IMR-90 (cell line): ENCODE data around the gene MKX. TPM values are rescaled to one million over a fixed set of nuclear protein-coding genes. Genes with fewer than 3 reads are reported as not detected.

ENCODE experiments used
- ATAC-seq: fragments of 200-7000 bp; cut with Tn5 transposase; 2 replicates; pipeline ENCODE4 v1.9.1; 2020; ENCODE audit warnings: low read depth, mild to moderate bottlenecking, moderate library complexity
- BruUV-seq: library from RNA; stranded (reverse); fragments of 400-500 nt; replicated peaks from 2 replicates; lab custom pipeline; 2021; lab: Mats Ljungman, UMichigan
- CTCF ChIA-PET: fragments of 300-600 bp; formaldehyde crosslinking; extraction: SDS; loops from one replicate; lab custom pipeline; 2021; ENCODE audit warnings: antibody characterized with exemption; lab: Yijun Ruan, JAX
- POLR2A ChIA-PET: fragments of 300-600 bp; sonication (Branson Sonifier 250); formaldehyde crosslinking; loops from one replicate; lab custom pipeline; 2022; ENCODE audit warnings: antibody characterized with exemption; ENCODE audit not compliant: unreplicated experiment; lab: Charles Lee
- DNase-seq: peaks from one replicate; pipeline ENCODE4 v3.0.0; 2013
- H2AFZ ChIP-seq: replicated peaks from 2 replicates; pipeline ENCODE3; 2013; ENCODE audit warnings: low read length, mild to moderate bottlenecking; ENCODE audit not compliant: poor library complexity
- H2AK5ac ChIP-seq: 2 replicates; pipeline ENCODE4 v1.6.1; 2013; ENCODE audit warnings: low read depth, low read length, inconsistent platforms
- H2AK9ac ChIP-seq: replicated peaks from 2 replicates; pipeline ENCODE3; 2013; ENCODE audit warnings: mild to moderate bottlenecking, low read depth, low read length, moderate library complexity; ENCODE audit not compliant: poor library complexity
- H2BK120ac ChIP-seq: 2 replicates; pipeline ENCODE4 v1.6.1; 2013; ENCODE audit warnings: low read depth, low read length, inconsistent platforms
- H2BK15ac ChIP-seq: 3 replicates; pipeline ENCODE4 v1.6.1; 2013; ENCODE audit warnings: low read depth, low read length, inconsistent platforms
- H2BK20ac ChIP-seq: 2 replicates; pipeline ENCODE4 v1.6.1; 2013; ENCODE audit warnings: low read depth, mild to moderate bottlenecking, inconsistent platforms, low read length, moderate library complexity
- H2BK5ac ChIP-seq: 2 replicates; pipeline ENCODE4 v1.6.1; 2013; ENCODE audit warnings: mild to moderate bottlenecking, low read depth, low read length, inconsistent platforms; ENCODE audit not compliant: poor library complexity, severe bottlenecking
- H3K14ac ChIP-seq: replicated peaks from 2 replicates; pipeline ENCODE4 v1.6.1; 2013; ENCODE audit warnings: low read depth, low read length, inconsistent platforms
- H3K18ac ChIP-seq: 2 replicates; pipeline ENCODE4 v1.6.1; 2013; ENCODE audit warnings: low read depth, low read length, control low read depth
- H3K23ac ChIP-seq: 2 replicates; pipeline ENCODE4 v1.6.1; 2013; ENCODE audit warnings: low read depth, low read length, inconsistent platforms
- H3K27ac ChIP-seq: 2 replicates; pipeline ENCODE4 v1.5.1; 2013; ENCODE audit warnings: mild to moderate bottlenecking, control low read depth, low read length; ENCODE audit not compliant: insufficient read depth
- H3K27me3 ChIP-seq: 2 replicates; pipeline ENCODE4 v1.6.1; 2013; ENCODE audit warnings: low read length; ENCODE audit not compliant: control insufficient read depth, insufficient read depth
- H3K36me3 ChIP-seq: 2 replicates; pipeline ENCODE4 v1.6.1; 2013; ENCODE audit warnings: low read length, mixed read lengths; ENCODE audit not compliant: control insufficient read depth, insufficient read depth
- H3K4ac ChIP-seq: 2 replicates; pipeline ENCODE4 v1.6.1; 2013; ENCODE audit warnings: low read depth, low read length, inconsistent platforms
- H3K4me1 ChIP-seq: 2 replicates; pipeline ENCODE4 v1.6.1; 2013; ENCODE audit warnings: low read length, mixed read lengths; ENCODE audit not compliant: control insufficient read depth, insufficient read depth
- H3K4me2 ChIP-seq: 2 replicates; pipeline ENCODE4 v1.6.1; 2013; ENCODE audit warnings: low read depth, mild to moderate bottlenecking, control low read depth, low read length, moderate library complexity
- H3K4me3 ChIP-seq: 2 replicates; pipeline ENCODE4 v1.5.1; 2013; ENCODE audit warnings: low read depth, mild to moderate bottlenecking, control low read depth, low read length, moderate library complexity; ENCODE audit not compliant: insufficient read depth
- H3K56ac ChIP-seq: 2 replicates; pipeline ENCODE4 v1.6.1; 2013; ENCODE audit warnings: low read length, inconsistent platforms; ENCODE audit not compliant: insufficient read depth; ENCODE audit errors: extremely low read depth
- H3K79me1 ChIP-seq, 2 experiments: 2 replicates each; pipeline ENCODE4 v1.6.1; 2013; ENCODE audit warnings: low read length in 2 of 2, inconsistent platforms in 1 of 2, low read depth in 1 of 2
- H3K9ac ChIP-seq: 2 replicates; pipeline ENCODE4 v1.6.1; 2013; ENCODE audit warnings: low read depth, low read length, control low read depth
- H3K9me1 ChIP-seq: 2 replicates; pipeline ENCODE4 v1.6.1; 2013; ENCODE audit warnings: low read length, inconsistent platforms; ENCODE audit not compliant: insufficient read depth
- H3K9me3 ChIP-seq: 2 replicates; pipeline ENCODE4 v1.6.1; 2013; ENCODE audit warnings: low read length; ENCODE audit not compliant: control insufficient read depth, insufficient read depth
- H4K20me1 ChIP-seq: 2 replicates; pipeline ENCODE4 v1.6.1; 2013; ENCODE audit warnings: low read length, inconsistent platforms; ENCODE audit not compliant: insufficient read depth
- H4K5ac ChIP-seq: 2 replicates; pipeline ENCODE4 v1.6.1; 2013; ENCODE audit warnings: mild to moderate bottlenecking, low read depth, low read length, control low read depth
- H4K8ac ChIP-seq, 2 experiments: 2 replicates each; pipeline ENCODE4 v1.6.1; 2013; ENCODE audit warnings: low read depth in 2 of 2, low read length in 2 of 2, control low read depth in 1 of 2, inconsistent platforms in 1 of 2
- H4K91ac ChIP-seq: 2 replicates; pipeline ENCODE4 v1.6.1; 2013; ENCODE audit warnings: low read depth, low read length, inconsistent platforms; ENCODE audit not compliant: insufficient read depth
- BHLHE40 ChIP-seq: fragments of 150-350 bp; IDR thresholded peaks from 2 replicates; pipeline ENCODE4 v1.6.1; 2016; ENCODE audit warnings: mild to moderate bottlenecking, low read depth, low read length
- CEBPB ChIP-seq: IDR thresholded peaks from 2 replicates; pipeline ENCODE4 v1.6.1; 2012; ENCODE audit warnings: low read depth, low read length, improper control_type of control experiment
- MAZ ChIP-seq: IDR thresholded peaks from 2 replicates; pipeline ENCODE4 v1.6.1; 2012; ENCODE audit warnings: low read depth, mild to moderate bottlenecking, low read length, improper control_type of control experiment, moderate library complexity, borderline replicate concordance
- WGBS, 2 experiments: methylation state at CpG; one replicate each; pipeline versions ENCODE4 v1.1.5 to v1.1.7; 2013; ENCODE audit warnings: missing lambda C conversion rate in 2 of 2; ENCODE audit not compliant: insufficient read length in 1 of 2; ENCODE audit errors: extremely low coverage in 2 of 2; 5-methylcytosine and 5-hydroxymethylcytosine counted together
- dilution Hi-C: fragments of 300-500 bp; cut with HindIII; formaldehyde crosslinking; loops from one replicate; pipeline ENCODE4 v1.14.3; 2018; ENCODE audit warnings: low sequenced_read_pairs; ENCODE audit not compliant: unreplicated experiment
- in situ Hi-C: fragments of 300-500 bp; cut with MboI; formaldehyde crosslinking; loops from 3 replicates; pipeline ENCODE4 v1.14.3; 2019; ENCODE audit warnings: low sequenced_read_pairs, inconsistent platforms, mixed read lengths
- intact Hi-C: fragments of 100-400 bp; cut with micrococcal nuclease; formaldehyde crosslinking; loops from 2 replicates; pipeline ENCODE4 v1.10.0; 2022
- polyA plus RNA-seq, 3 experiments: library from polyadenylated mRNA; depleted of rRNA; stranded (reverse); fragments of >200 nt; gene quantifications; 2 replicates each; pipeline ENCODE4 v1.2.3, GENCODE V29; 2012; ENCODE audit warnings: low replicate concordance in 1 of 3
- total RNA-seq: library from RNA; depleted of rRNA; stranded (reverse); fragments of >200 nt; gene quantifications from 2 replicates; pipeline ENCODE4 v1.2.3, GENCODE V29; 2012
- TF ChIP-seq, protein P1 (sequence below): fragments of 150-350 bp; IDR thresholded peaks from 2 replicates; pipeline ENCODE4 v1.6.1; 2016; ENCODE audit warnings: low read depth, mild to moderate bottlenecking, low read length, moderate library complexity, borderline replicate concordance
- TF ChIP-seq, protein P2 (sequence below): conservative IDR thresholded peaks from 2 replicates; pipeline ENCODE4 v1.5.1; 2012; ENCODE audit warnings: mild to moderate bottlenecking, low read depth, low read length, improper control_type of control experiment

The MKX gene
- total and polyA plus RNA-seq, 2 of the 4 experiments (the other 2 are of a cell fraction) = 0.10 to 0.36 TPM

DNA sequence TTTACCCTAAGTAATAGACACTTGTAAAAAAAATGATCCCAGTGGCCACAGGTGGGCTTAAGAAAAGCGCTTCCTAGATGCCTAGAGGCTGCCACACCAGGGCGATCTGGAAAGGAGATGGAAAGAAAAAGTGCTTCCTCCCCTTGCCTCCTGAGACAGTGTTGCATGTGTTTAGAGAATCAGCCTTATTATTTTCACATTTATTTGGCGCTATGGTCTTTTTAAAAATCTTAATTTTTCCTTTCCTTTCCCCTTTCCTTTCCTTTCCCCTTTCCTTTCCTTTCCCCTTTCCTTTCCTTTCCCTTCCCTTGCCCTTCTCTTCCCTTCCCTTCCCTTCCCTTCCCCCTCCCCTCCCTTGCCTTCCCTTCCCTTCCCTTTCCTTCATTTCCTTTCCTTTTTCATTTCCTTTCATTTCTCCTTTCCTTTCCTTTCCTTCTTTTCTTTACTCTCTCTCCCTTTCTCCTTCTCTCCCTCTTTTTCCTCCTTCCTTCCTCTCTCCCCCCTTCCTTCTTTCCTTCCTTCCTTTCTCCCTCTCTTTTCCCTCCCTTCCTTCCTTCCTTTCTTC, 7.1 kb upstream of the MKX start:
- Histone ChIP-seq H3K23ac (no peak overlapping the region), H3K4ac (no peak overlapping the region), H4K8ac (no peak overlapping the region), H3K4me2 (no peak overlapping the region), H3K27ac (no peak overlapping the region), H3K9me1 (no peaks in the 10 kb centered on the region), H3K4me3 (no peak overlapping the region), H3K14ac (no peak overlapping the region), H3K4me1 (no peaks in the 10 kb centered on the region), H2BK15ac (no peak overlapping the region), H3K27me3 (peaks cover 24% of the 10 kb centered on the region), H2BK5ac (no peak overlapping the region), H4K5ac (no peak overlapping the region), H2AK9ac (no peak overlapping the region), H4K20me1 (no peaks in the 10 kb centered on the region), H3K9ac (no peak overlapping the region), H3K9me3 (no peaks in the 10 kb centered on the region), H2AK5ac (no peak overlapping the region), H4K91ac (no peak overlapping the region), H2BK20ac (no peak overlapping the region), H3K36me3 (no peaks in the 10 kb centered on the region), H3K79me1 (no peaks in the 10 kb centered on the region), H3K18ac (no peak overlapping the region), H3K56ac (no peak overlapping the region), H2AFZ (no peak overlapping the region), H2BK120ac (no peak overlapping the region)
- DNase-seq (no peak), ATAC-seq (no peak)
- ChIA-PET CTCF (no interaction called here), POLR2A (no interaction called here)
- TF ChIP-seq, protein P1, sequence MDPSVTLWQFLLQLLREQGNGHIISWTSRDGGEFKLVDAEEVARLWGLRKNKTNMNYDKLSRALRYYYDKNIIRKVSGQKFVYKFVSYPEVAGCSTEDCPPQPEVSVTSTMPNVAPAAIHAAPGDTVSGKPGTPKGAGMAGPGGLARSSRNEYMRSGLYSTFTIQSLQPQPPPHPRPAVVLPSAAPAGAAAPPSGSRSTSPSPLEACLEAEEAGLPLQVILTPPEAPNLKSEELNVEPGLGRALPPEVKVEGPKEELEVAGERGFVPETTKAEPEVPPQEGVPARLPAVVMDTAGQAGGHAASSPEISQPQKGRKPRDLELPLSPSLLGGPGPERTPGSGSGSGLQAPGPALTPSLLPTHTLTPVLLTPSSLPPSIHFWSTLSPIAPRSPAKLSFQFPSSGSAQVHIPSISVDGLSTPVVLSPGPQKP = no peak
- no peak for TF ChIP-seq CEBPB
- TF ChIP-seq BHLHE40 = no peak
- no peak for TF ChIP-seq MAZ
- TF ChIP-seq, protein P2, sequence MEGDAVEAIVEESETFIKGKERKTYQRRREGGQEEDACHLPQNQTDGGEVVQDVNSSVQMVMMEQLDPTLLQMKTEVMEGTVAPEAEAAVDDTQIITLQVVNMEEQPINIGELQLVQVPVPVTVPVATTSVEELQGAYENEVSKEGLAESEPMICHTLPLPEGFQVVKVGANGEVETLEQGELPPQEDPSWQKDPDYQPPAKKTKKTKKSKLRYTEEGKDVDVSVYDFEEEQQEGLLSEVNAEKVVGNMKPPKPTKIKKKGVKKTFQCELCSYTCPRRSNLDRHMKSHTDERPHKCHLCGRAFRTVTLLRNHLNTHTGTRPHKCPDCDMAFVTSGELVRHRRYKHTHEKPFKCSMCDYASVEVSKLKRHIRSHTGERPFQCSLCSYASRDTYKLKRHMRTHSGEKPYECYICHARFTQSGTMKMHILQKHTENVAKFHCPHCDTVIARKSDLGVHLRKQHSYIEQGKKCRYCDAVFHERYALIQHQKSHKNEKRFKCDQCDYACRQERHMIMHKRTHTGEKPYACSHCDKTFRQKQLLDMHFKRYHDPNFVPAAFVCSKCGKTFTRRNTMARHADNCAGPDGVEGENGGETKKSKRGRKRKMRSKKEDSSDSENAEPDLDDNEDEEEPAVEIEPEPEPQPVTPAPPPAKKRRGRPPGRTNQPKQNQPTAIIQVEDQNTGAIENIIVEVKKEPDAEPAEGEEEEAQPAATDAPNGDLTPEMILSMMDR = no peak
- BruUV-seq = no TSS peak
- intact Hi-C loops = no loop called here
- 50% methylated on average over 1 of the region's 3 CpGs; no CpG with 5 or more reads in 1 of the 2 experiments for WGBS, 2 experiments
- dilution Hi-C loops = no loop called here
- in situ Hi-C loops = no loop called here
